HG03097 (cell line): ENCODE results near the gene JARID2.
A peak's percentile ranks its signal among the peaks of the same experiment; 100 is the strongest.
"Not testable (repeated sequence)": the region's sequence is repeated elsewhere in the genome, so short reads cannot be mapped to it uniquely, and the experiment has no call there.

ENCODE experiments used
- ATAC-seq: cut with Tn5 transposase; IDR thresholded peaks from one replicate; pipeline ENCODE4 v1.9.1; 2021; ENCODE audit not compliant: unreplicated experiment, low FRiP score

The JARID2 gene

GRCh38 chr6:15409301-15410125 lies 163.6 kb downstream of the JARID2 start:
- ATAC-seq, result no peak

DNA sequence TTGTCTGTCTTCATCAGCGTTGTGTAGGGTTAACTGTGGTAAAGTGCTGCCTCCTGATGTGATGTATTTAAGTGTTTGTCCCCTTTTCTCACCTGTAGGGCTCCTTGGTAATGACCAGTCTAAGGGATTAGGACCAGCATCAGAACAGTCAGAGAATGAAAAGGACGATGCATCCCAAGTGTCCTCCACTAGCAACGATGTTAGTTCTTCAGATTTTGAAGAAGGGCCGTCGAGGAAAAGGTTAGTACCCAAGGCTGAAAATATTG lies 164.2 kb downstream of the JARID2 start:
- no peak for ATAC-seq

DNA sequence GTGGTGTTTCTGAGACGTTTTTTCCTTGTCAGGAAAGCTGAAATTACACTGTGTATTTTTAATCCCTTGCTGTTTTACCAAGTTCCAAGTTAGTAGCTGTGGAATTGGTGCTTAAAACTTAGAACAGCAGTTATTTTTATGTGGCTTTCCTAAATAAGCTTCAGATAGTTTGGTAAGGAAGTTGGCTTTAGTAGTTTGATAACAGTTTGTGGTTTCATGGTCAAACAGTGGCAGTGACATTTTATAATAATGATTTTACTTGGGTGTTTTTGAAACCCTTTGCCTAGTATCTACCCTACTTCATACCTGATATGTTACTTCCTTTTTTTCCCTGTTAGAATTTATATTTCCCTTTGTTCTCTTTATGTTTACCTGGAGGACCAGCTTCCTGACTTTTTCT lies 164.9 kb downstream of the JARID2 start:
- ATAC-seq, result no peak

- no peak for ATAC-seq
Observed at GRCh38 chr6:15411766-15412165, 165.9 kb downstream of the JARID2 start.

DNA sequence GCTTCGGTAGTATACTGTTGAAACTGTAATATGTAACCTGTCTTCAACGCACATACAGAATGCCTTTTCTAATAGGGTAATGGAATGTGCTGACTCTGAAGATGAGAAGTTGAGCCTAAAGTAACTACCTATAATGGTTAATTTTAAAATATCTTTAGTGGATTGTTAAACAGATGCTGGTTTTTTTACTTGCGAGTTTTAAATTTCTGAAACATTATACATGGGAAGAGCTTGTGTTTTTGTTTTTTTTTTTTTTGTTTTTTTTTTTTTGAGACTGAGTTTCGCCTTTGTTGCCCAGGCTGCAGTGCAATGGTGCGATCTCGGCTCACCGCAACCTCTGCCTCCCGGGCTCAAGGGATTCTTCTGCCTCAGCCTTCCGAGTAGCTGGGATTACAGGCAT lies 166.9 kb downstream of the JARID2 start:
- ATAC-seq, result no peak

DNA sequence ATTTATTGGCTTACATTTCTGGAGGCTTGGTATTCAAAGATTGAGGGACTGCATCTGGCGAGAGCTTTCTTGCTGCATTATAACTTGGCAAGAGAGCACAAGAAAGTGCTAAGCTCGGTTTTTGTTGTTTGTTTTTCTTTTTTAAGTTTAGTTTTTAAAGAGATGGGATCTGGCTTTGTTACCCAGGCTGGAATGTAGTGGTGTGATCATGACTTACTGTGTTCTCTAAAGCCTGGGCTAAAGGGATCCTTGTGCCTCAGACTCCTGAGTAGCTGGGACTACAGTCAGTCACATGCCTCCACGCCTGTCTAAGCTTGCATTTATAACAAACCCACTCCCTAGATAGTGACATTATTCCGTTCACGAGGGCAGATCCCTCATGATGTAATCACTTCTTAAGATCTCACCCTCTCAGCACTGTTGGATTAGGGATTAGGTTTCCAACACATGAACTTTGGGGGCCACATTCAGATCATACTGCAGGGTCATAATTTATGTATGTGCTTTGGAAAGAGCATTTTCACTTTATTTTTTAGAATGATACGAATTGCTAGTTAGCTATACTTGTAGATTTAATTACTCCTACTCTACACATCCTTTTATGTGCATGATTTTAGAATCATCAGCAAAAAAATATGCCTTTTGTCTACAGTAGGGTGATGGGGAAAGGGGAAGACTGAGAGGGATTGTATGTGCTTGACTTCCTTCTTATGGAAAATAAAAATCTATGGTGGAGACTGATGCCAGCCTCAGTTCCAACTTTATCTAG lies 167.8 kb downstream of the JARID2 start:
- no peak for ATAC-seq

DNA sequence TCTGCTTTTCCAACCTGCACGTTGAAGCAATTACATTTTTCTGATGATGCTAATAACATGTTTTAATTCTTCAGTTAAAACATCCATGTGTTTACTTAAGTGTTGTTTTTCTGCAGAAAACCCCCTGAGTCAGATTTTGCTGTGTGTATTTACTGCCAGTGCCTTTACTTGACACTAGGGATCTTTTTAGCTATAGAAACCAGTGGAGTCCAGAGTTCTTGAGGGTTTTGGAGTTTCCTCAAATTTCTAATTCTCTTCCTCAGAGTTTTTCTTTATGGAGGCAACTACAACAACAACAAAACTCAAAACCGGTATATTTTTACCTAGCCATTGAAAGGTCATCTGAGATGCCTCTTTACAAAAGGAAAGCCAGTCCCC lies 168.4 kb downstream of the JARID2 start:
- ATAC-seq, result no peak

GRCh38 chr6:15415622-15416021 lies 169.8 kb downstream of the JARID2 start:
- ATAC-seq, result not testable (repeated sequence)

GRCh38 chr6:15416932-15417509 lies 171.2 kb downstream of the JARID2 start:
- no peak for ATAC-seq

GRCh38 chr6:15417811-15418210 lies 171.9 kb downstream of the JARID2 start:
- ATAC-seq, result no peak

- no peak for ATAC-seq
Observed at GRCh38 chr6:15419493-15419892, 173.6 kb downstream of the JARID2 start.

GRCh38 chr6:15420959-15421438 lies 175.1 kb downstream of the JARID2 start:
- peak; percentile 55 for ATAC-seq

DNA sequence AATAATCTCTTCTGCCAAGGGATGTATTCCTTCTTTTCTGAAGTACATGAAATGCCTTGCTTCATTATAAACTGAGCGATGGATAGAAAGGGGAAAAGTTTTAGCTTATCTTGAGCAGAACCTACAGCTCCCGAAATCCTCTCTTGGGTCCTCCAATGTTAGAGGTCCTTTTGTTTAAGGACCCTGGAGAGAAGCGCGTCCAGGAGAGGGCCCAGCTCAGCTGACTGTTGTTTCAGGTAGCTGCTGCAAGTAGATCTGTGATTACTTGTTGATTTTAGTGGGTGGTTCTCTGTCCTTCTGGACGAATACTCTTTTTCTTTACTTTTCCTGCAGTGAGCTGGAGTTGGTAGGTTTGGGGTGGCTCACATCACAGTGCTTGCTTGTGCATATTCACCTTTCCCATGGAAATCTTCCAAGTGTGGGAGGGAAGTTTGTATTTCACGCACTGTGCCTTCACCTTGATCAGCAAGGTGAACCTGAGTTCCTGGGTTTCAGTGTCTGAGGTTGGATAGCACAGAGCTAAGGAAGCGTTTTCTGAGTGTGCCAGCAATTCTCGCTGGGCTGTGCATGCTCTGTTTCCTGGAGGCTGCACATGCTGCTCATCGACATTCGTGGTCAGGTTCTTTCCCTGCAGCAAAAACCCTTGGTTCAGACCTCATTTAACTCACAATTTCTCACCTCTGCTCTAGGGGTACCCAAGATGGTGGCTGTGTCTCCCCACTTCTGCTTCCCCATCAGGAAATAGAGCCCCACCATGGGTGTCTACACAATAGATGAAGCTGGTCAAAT lies 176.3 kb downstream of the JARID2 start:
- ATAC-seq, result no peak

GRCh38 chr6:15423286-15423993 lies 177.6 kb downstream of the JARID2 start:
- no peak for ATAC-seq

GRCh38 chr6:15425947-15426346 lies 180.1 kb downstream of the JARID2 start:
- no peak for ATAC-seq

DNA sequence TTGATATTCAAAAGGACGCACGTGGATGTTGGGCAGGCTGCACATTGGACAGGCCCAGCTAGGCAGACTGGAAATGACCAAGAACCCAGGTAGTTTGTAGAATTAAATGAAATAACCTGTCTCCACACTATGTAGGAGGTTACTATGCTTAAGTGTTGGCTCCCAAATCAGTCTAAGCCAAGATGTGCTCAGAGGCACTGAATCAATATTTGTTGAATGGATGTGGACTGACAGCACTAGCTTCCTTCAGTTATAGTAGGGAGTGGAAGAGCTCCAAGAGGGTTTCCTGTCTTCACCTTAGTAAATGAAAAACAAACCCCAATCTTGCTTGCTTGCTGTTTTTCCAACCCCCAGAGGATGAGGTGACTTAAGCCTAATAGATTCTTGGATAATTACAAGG lies 180.5 kb downstream of the JARID2 start:
- ATAC-seq, result no peak

DNA sequence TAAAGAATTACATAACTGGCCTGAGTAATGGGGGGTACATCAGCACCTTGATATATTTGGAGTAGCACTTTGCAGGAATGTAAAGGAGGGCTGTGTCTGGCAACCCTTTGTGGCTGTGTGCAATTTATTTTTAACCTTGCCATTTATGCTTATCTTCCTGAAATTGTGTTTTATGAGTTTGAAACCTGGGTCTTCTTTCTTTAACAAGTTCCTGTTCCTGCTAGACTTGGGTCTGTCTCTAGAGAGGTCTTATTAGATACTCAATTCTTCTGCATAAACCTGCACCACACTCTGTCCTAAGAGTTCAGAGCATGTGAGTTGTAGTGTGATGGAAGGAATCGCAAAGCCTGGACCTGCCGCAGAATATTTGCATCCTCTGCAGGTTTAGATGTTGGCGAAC lies 181.0 kb downstream of the JARID2 start:
- ATAC-seq, result no peak

DNA sequence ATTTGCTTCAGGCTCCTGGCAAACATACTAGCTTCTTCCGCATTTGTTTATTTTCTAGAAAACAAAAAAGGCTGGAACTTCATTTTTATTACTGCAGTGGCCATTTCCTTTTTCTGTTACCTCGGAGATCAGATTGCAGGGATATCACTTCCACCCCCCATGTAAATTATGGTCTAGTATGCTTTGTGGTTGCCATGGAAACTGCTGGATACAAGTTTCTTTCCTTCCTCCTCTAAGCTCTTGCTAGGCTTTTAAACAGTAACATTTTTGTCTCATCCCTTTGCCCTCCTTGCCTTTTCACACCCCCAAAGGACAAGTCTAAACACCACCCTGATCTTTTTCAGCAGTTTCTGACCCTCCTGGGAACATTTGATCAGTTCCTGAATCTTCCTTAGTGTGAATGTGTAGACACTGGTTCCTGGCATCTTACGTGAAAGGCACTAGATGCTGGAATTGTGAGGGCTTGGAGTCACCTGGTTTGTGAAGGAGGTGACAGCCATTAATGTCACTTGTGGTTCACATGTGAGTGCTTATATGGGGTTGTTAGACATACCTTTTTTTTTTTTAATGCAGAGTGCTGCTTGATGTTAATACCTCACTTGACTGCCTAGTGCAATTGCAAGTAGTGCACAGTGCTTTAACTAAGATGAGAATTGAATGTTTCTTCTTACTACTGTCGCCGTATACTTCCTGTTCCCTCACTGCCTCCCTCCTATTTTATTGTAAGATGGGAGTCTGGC lies 181.6 kb downstream of the JARID2 start:
- ATAC-seq, result no peak
